ENCODE measurements around the gene ELOVL1.
"Not testable (repeated sequence)": the region's sequence is repeated elsewhere in the genome, so short reads cannot be mapped to it uniquely, and the experiment has no call there.

Gene ELOVL1

DNA sequence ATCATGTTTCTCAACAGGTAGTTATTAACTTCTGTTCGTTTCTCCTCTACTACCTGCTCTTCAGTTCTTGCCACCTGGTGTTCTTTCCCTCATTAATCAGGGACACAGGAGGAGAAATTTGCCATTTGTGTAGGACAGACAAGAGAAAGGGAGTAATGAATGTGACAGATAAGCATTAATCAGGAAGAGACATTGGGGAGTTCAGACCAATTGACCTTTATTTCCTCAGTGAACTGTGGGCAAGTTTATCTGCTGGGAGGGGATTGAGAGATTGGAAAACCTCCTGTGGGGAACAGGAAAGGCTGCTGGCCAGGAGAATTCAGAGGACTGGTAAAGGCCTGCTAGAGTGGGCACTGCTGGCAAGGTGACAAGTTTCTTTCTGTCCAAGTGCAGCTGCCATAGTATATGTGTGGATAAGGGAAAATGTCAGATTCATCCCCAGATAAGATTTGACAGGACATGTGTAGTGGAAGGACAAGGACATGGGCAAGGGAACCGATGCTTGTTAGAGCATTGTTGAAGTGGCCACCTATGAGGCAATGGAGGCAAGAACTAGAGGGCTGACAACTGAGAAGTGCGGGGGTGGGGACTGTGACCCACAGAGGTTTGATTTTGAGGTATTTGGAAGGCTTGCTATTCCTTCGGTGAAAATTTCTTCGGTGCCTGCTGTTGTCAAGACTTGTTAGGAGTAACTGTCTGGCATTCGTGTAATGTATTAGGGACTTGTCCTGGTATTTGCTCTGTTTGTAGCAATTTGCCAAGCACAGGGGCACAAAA is 34.5 kb upstream of the ELOVL1 start:
- no peaks in the 10 kb centered on the region for H3K9me3 ChIP-seq (ENCODE audit: control insufficient read depth, low read length)
- H3K4me1 ChIP-seq (ENCODE audit: control insufficient read depth, insufficient read depth, low read depth, low read length), result no peaks in the 10 kb centered on the region
- H3K23ac ChIP-seq (ENCODE audit: low read length in 2 of 2), result no peak overlapping the region
- H3K9ac ChIP-seq (ENCODE audit: low read length), result no peak overlapping the region
- no peak overlapping the region for H2BK12ac ChIP-seq (ENCODE audit: low read length in 2 of 2)
- H3K36me3 ChIP-seq (ENCODE audit: control insufficient read depth in 1 of 2, insufficient read depth in 2 of 2, low read depth in 1 of 2, low read length in 2 of 2), result peaks cover 26 to 56% of the 10 kb centered on the region in 2 experiments
- no peak overlapping the region for H2AFZ ChIP-seq (ENCODE audit: low read depth, low read length)
- no peak overlapping the region for H3K14ac ChIP-seq (ENCODE audit: low read length in 2 of 2)
- 95% methylated on average over 6 of the region's 6 CpGs for WGBS
- no peaks in the 10 kb centered on the region for H3K27me3 ChIP-seq (ENCODE audit: control insufficient read depth in 1 of 2, insufficient read depth in 1 of 2, low read length in 2 of 2)
- no peak overlapping the region for H2AK5ac ChIP-seq (ENCODE audit: low read length, severe bottlenecking)
- H4K8ac ChIP-seq (ENCODE audit: low read length), result no peak overlapping the region
- no peak overlapping the region for H4K91ac ChIP-seq (ENCODE audit: low read length)
- peaks cover 47% of the 10 kb centered on the region for H3K79me1 ChIP-seq (replicated peaks; ENCODE audit: low read length, poor library complexity, severe bottlenecking)
- H2BK5ac ChIP-seq (ENCODE audit: low read depth, low read length, poor library complexity, severe bottlenecking), result no peak overlapping the region
- no peak overlapping the region for H3K27ac ChIP-seq (ENCODE audit: low read length, poor library complexity, severe bottlenecking)
- no peak for DNase-seq
- no peak overlapping the region for H2BK15ac ChIP-seq (ENCODE audit: low read depth, poor library complexity, severe bottlenecking)
- H3K4me3 ChIP-seq (ENCODE audit: insufficient read depth in 1 of 2, low read depth in 1 of 2, low read length in 2 of 2), result no peak overlapping the region
- no peak overlapping the region for H2BK120ac ChIP-seq (ENCODE audit: low read depth, low read length)
- H3K4ac ChIP-seq (ENCODE audit: low read depth in 1 of 2, low read length in 2 of 2), result no peak overlapping the region
- no peak overlapping the region for H3K4me2 ChIP-seq (ENCODE audit: low read length, poor library complexity, severe bottlenecking)
- H3K18ac ChIP-seq (ENCODE audit: low read depth in 1 of 2, low read length in 2 of 2), result no peak overlapping the region

DNA sequence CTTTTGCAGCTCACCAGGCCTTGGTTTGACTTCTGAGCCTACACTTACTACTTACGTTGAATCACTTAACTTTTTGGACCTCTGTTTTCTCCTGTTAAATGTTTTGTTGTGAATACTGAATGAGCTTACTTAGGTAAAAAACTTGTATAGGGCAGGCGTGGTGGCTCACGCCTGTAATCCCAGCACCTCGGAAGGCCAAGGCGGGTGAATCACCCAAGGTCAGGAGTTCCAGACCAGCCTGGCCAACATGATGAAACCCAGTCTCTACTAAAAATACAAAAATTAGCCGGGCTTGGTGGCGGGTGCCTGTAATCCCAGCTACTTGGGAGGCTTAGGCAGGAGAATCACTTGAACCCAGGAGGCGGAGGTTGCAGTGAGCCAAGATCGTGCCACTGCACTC is 32.6 kb upstream of the ELOVL1 start:
- not testable (repeated sequence) for H3K4ac ChIP-seq (ENCODE audit: low read depth in 1 of 2, low read length in 2 of 2); H3K27ac ChIP-seq (ENCODE audit: low read length, poor library complexity, severe bottlenecking); H3K9ac ChIP-seq (ENCODE audit: low read length); H2BK120ac ChIP-seq (ENCODE audit: low read depth, low read length); H3K27me3 ChIP-seq (ENCODE audit: control insufficient read depth in 1 of 2, insufficient read depth in 1 of 2, low read length in 2 of 2); H3K23ac ChIP-seq (ENCODE audit: low read length in 2 of 2); DNase-seq; H4K91ac ChIP-seq (ENCODE audit: low read length); H3K4me2 ChIP-seq (ENCODE audit: low read length, poor library complexity, severe bottlenecking); H4K8ac ChIP-seq (ENCODE audit: low read length); H2AFZ ChIP-seq (ENCODE audit: low read depth, low read length); H3K14ac ChIP-seq (ENCODE audit: low read length in 2 of 2); H3K18ac ChIP-seq (ENCODE audit: low read depth in 1 of 2, low read length in 2 of 2); H2AK5ac ChIP-seq (ENCODE audit: low read length, severe bottlenecking); H2BK12ac ChIP-seq (ENCODE audit: low read length in 2 of 2); H3K4me1 ChIP-seq (ENCODE audit: control insufficient read depth, insufficient read depth, low read depth, low read length); H3K4me3 ChIP-seq (ENCODE audit: insufficient read depth in 1 of 2, low read depth in 1 of 2, low read length in 2 of 2); H2BK5ac ChIP-seq (ENCODE audit: low read depth, low read length, poor library complexity, severe bottlenecking); H2BK15ac ChIP-seq (ENCODE audit: low read depth, poor library complexity, severe bottlenecking); H3K9me3 ChIP-seq (ENCODE audit: control insufficient read depth, low read length)
- H3K36me3 ChIP-seq (ENCODE audit: control insufficient read depth in 1 of 2, insufficient read depth in 2 of 2, low read depth in 1 of 2, low read length in 2 of 2), result peaks cover 19 to 55% of the 10 kb centered on the region in 2 experiments
- H3K79me1 ChIP-seq (replicated peaks; ENCODE audit: low read length, poor library complexity, severe bottlenecking), result peaks cover 48% of the 10 kb centered on the region
- WGBS, result 93% methylated on average over 8 of the region's 9 CpGs

DNA sequence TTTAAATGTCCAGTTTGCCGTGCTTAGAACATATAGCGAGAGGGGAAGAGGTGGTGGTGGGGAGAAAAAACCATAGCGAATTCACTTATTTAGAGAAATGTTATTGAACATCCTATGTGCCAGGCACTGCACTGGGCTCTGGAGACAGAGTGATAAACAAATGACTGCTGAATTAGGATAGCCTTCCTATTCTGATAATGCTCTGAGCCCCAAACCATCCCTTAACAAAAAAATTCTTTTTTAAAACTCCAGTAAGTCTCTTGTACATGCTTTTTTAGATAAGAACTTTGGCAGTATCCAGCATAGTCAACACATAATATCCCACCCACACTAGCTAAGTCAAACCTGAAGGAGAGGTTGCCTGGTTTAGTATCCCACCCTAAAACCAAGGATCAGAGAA is 30.4 kb upstream of the ELOVL1 start:
- no peak overlapping the region for H2BK120ac ChIP-seq (ENCODE audit: low read depth, low read length)
- H2BK12ac ChIP-seq (ENCODE audit: low read length in 2 of 2), result no peak overlapping the region
- H3K14ac ChIP-seq (ENCODE audit: low read length in 2 of 2), result no peak overlapping the region
- no peak for DNase-seq
- H3K27ac ChIP-seq (ENCODE audit: low read length, poor library complexity, severe bottlenecking), result no peak overlapping the region
- H3K9me3 ChIP-seq (ENCODE audit: control insufficient read depth, low read length), result no peaks in the 10 kb centered on the region
- no peak overlapping the region for H2BK5ac ChIP-seq (ENCODE audit: low read depth, low read length, poor library complexity, severe bottlenecking)
- no peak overlapping the region for H3K4me3 ChIP-seq (ENCODE audit: insufficient read depth in 1 of 2, low read depth in 1 of 2, low read length in 2 of 2)
- no peak overlapping the region for H2BK15ac ChIP-seq (ENCODE audit: low read depth, poor library complexity, severe bottlenecking)
- H3K79me1 ChIP-seq (replicated peaks; ENCODE audit: low read length, poor library complexity, severe bottlenecking), result peaks cover 40% of the 10 kb centered on the region
- no peak overlapping the region for H2AK5ac ChIP-seq (ENCODE audit: low read length, severe bottlenecking)
- H2AFZ ChIP-seq (ENCODE audit: low read depth, low read length), result no peak overlapping the region
- no peak overlapping the region for H3K23ac ChIP-seq (ENCODE audit: low read length in 2 of 2)
- no peak overlapping the region for H4K91ac ChIP-seq (ENCODE audit: low read length)
- no peak overlapping the region for H3K4ac ChIP-seq (ENCODE audit: low read depth in 1 of 2, low read length in 2 of 2)
- H3K4me1 ChIP-seq (ENCODE audit: control insufficient read depth, insufficient read depth, low read depth, low read length), result no peaks in the 10 kb centered on the region
- no peak overlapping the region for H3K4me2 ChIP-seq (ENCODE audit: low read length, poor library complexity, severe bottlenecking)
- 99% methylated on average over 3 of the region's 3 CpGs for WGBS
- no peak overlapping the region for H3K9ac ChIP-seq (ENCODE audit: low read length)
- H4K8ac ChIP-seq (ENCODE audit: low read length), result no peak overlapping the region
- no peak overlapping the region for H3K18ac ChIP-seq (ENCODE audit: low read depth in 1 of 2, low read length in 2 of 2)
- H3K27me3 ChIP-seq (ENCODE audit: control insufficient read depth in 1 of 2, insufficient read depth in 1 of 2, low read length in 2 of 2), result no peaks in the 10 kb centered on the region
- peaks cover 8 to 52% of the 10 kb centered on the region in 2 experiments for H3K36me3 ChIP-seq (ENCODE audit: control insufficient read depth in 1 of 2, insufficient read depth in 2 of 2, low read depth in 1 of 2, low read length in 2 of 2)

DNA sequence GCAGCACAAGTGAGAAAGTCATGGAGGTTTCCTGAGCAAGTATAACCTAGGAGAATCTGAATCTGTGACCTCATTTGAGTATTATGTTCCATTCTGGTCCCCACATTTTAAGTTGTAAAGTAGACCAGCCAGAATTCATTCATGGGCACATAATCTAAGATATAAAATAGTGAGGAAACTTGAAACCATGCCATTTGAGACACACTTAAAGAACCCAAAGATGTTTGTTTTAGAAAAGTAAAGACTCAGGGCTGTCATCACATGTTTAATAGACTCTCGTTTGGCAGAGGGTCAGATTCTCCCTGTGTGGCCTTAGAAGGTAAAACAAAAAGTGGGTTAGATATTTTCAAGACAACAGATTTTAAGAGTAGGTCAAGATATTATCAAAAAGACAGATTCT is 28.2 kb upstream of the ELOVL1 start:
- H3K14ac ChIP-seq (ENCODE audit: low read length in 2 of 2), result no peak overlapping the region
- no peak overlapping the region for H3K4ac ChIP-seq (ENCODE audit: low read depth in 1 of 2, low read length in 2 of 2)
- no peaks in the 10 kb centered on the region for H3K9me3 ChIP-seq (ENCODE audit: control insufficient read depth, low read length)
- H4K91ac ChIP-seq (ENCODE audit: low read length), result no peak overlapping the region
- peaks cover under 1% of the 10 kb centered on the region for H3K4me1 ChIP-seq (ENCODE audit: control insufficient read depth, insufficient read depth, low read depth, low read length)
- no peak overlapping the region for H3K27ac ChIP-seq (ENCODE audit: low read length, poor library complexity, severe bottlenecking)
- H3K23ac ChIP-seq (ENCODE audit: low read length in 2 of 2), result no peak overlapping the region
- H3K36me3 ChIP-seq (ENCODE audit: control insufficient read depth in 1 of 2, insufficient read depth in 2 of 2, low read depth in 1 of 2, low read length in 2 of 2), result peaks cover 8 to 40% of the 10 kb centered on the region in 2 experiments
- H3K27me3 ChIP-seq (ENCODE audit: control insufficient read depth in 1 of 2, insufficient read depth in 1 of 2, low read length in 2 of 2), result no peaks in the 10 kb centered on the region
- H3K4me3 ChIP-seq (ENCODE audit: insufficient read depth in 1 of 2, low read depth in 1 of 2, low read length in 2 of 2), result no peak overlapping the region
- H2AFZ ChIP-seq (ENCODE audit: low read depth, low read length), result no peak overlapping the region
- H2AK5ac ChIP-seq (ENCODE audit: low read length, severe bottlenecking), result no peak overlapping the region
- no peak for DNase-seq
- H2BK15ac ChIP-seq (ENCODE audit: low read depth, poor library complexity, severe bottlenecking), result no peak overlapping the region
- no peak overlapping the region for H2BK5ac ChIP-seq (ENCODE audit: low read depth, low read length, poor library complexity, severe bottlenecking)
- no peak overlapping the region for H3K4me2 ChIP-seq (ENCODE audit: low read length, poor library complexity, severe bottlenecking)
- peaks cover 28% of the 10 kb centered on the region for H3K79me1 ChIP-seq (replicated peaks; ENCODE audit: low read length, poor library complexity, severe bottlenecking)
- H4K8ac ChIP-seq (ENCODE audit: low read length), result no peak overlapping the region
- no peak overlapping the region for H3K9ac ChIP-seq (ENCODE audit: low read length)
- no peak overlapping the region for H2BK12ac ChIP-seq (ENCODE audit: low read length in 2 of 2)
- H3K18ac ChIP-seq (ENCODE audit: low read depth in 1 of 2, low read length in 2 of 2), result no peak overlapping the region
- no peak overlapping the region for H2BK120ac ChIP-seq (ENCODE audit: low read depth, low read length)
- 83% methylated on average over 1 of the region's 1 CpG for WGBS

All from mesenchymal stem cell (in vitro differentiated cells and primary cell).